HEK293 (cell line): ENCODE results near the gene NDOR1.

Source experiments
- CTCF ChIP-seq: fragments of 450-650 bp; formaldehyde crosslinking; IDR thresholded peaks from 2 replicates; pipeline ENCODE4 v1.5.1; 2016; ENCODE audit warnings: missing biosample characterization, missing genetic modification characterization
- GFI1B ChIP-seq: fragments of 450-650 bp; formaldehyde crosslinking; IDR thresholded peaks from 2 replicates; pipeline ENCODE4 v1.5.1; 2016; ENCODE audit warnings: missing biosample characterization, missing genetic modification characterization
- INSM2 ChIP-seq: fragments of 450-650 bp; formaldehyde crosslinking; IDR thresholded peaks from 2 replicates; pipeline ENCODE4 v1.5.1; 2016; ENCODE audit warnings: missing biosample characterization, missing genetic modification characterization
- ZBTB11 ChIP-seq: fragments of 450-650 bp; formaldehyde crosslinking; conservative IDR thresholded peaks from 2 replicates; pipeline ENCODE4 v1.5.1; 2016; ENCODE audit warnings: low read depth, missing biosample characterization, missing genetic modification characterization
- ZNF132 ChIP-seq: fragments of 450-650 bp; formaldehyde crosslinking; IDR thresholded peaks from 2 replicates; pipeline ENCODE4 v1.5.1; 2017; ENCODE audit warnings: missing biosample characterization, missing genetic modification characterization, borderline replicate concordance
- ZNF23 ChIP-seq: fragments of 450-650 bp; formaldehyde crosslinking; IDR thresholded peaks from 2 replicates; pipeline ENCODE4 v1.5.1; 2016; ENCODE audit warnings: missing biosample characterization, missing genetic modification characterization, borderline replicate concordance
- ZNF266 ChIP-seq: fragments of 450-650 bp; formaldehyde crosslinking; IDR thresholded peaks from 2 replicates; pipeline ENCODE4 v1.5.1; 2016; ENCODE audit warnings: missing biosample characterization, missing genetic modification characterization, low read depth
- ZNF394 ChIP-seq: fragments of 450-650 bp; formaldehyde crosslinking; IDR thresholded peaks from 2 replicates; pipeline ENCODE4 v1.5.1; 2016; ENCODE audit warnings: missing biosample characterization, missing genetic modification characterization, mild to moderate bottlenecking, moderate library complexity, borderline replicate concordance
- ZNF514 ChIP-seq: fragments of 450-650 bp; formaldehyde crosslinking; IDR thresholded peaks from 2 replicates; pipeline ENCODE4 v1.5.1; 2016; ENCODE audit warnings: missing biosample characterization, missing genetic modification characterization
- ZNF530 ChIP-seq: fragments of 450-650 bp; formaldehyde crosslinking; IDR thresholded peaks from 2 replicates; pipeline ENCODE4 v1.5.1; 2016; ENCODE audit warnings: low read depth, missing biosample characterization, missing genetic modification characterization
- ZNF843 ChIP-seq: fragments of 450-650 bp; formaldehyde crosslinking; IDR thresholded peaks from 2 replicates; pipeline ENCODE4 v1.5.1; 2016; ENCODE audit warnings: missing biosample characterization, missing genetic modification characterization
- ZSCAN18 ChIP-seq: fragments of 450-650 bp; formaldehyde crosslinking; IDR thresholded peaks from 2 replicates; pipeline ENCODE4 v1.5.1; 2016; ENCODE audit warnings: missing biosample characterization, missing genetic modification characterization
- ZSCAN30 ChIP-seq: fragments of 450-650 bp; IDR thresholded peaks from 2 replicates; pipeline ENCODE4 v1.5.1; 2018; ENCODE audit warnings: missing biosample characterization, mild to moderate bottlenecking, missing genetic modification characterization, moderate library complexity

- TF ChIP-seq ZBTB11 (no peak), CTCF (tag by site-specific recombination) (no peak), INSM2 (no peak), ZNF132 (tag by site-specific recombination) (no peak), ZNF23 (tag by site-specific recombination) (no peak), ZSCAN30 (tag by site-specific recombination) (no peak), ZNF843 (no peak), ZNF266 (tag by site-specific recombination) (no peak), ZNF514 (tag by site-specific recombination) (no peak), ZNF530 (no peak), GFI1B (no peak), ZSCAN18 (tag by site-specific recombination) (no peak), ZNF394 (no peak)
Measured at GRCh38 chr9:137219757-137220316, 14.3 kb downstream of the NDOR1 start.
